Measurements from ENCODE around the gene PHACTR1.

The PHACTR1 gene

DNA sequence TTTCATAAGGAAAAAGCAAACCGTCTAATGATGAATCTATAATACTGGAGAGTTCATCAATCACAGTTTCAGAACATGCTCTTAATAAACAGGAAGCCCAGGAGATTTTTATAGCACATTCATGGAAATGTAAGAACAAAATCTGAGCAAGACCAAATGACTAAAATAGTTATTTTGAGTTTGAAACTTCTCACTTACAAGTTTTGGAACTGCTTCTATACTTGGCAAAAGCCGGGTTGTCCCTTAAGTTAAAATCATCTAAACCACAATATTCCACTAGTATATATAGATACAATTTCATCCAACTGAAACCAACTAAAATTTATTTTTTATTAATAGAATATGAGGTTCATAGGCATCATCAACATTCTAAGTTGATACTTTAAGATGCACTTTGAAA, 268.2 kb downstream of the PHACTR1 start:
- DNase-seq (ENCODE audit: low read depth in 1 of 2, low spot score in 1 of 2), result no peak

DNA sequence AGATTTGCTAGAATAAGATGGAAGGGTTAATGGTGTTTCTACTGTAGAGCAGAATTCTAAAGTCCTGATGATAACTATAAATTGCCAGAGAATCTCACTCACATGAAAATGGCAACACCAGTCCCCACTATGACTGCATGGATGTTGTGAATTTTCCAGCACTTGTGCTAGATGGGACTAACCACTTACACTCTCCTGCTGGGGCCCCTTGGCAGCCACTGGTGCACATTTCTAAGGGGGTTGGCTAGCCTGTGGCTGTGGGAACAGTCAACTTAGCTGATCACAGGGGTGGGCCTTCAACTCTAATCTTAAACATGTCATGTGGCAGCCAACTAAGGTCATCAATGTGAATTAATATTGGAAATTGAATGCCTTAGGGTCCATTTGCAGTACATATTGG, 271.2 kb downstream of the PHACTR1 start:
- DNase-seq (ENCODE audit: low read depth in 1 of 2, low spot score in 1 of 2), result no peak

DNA sequence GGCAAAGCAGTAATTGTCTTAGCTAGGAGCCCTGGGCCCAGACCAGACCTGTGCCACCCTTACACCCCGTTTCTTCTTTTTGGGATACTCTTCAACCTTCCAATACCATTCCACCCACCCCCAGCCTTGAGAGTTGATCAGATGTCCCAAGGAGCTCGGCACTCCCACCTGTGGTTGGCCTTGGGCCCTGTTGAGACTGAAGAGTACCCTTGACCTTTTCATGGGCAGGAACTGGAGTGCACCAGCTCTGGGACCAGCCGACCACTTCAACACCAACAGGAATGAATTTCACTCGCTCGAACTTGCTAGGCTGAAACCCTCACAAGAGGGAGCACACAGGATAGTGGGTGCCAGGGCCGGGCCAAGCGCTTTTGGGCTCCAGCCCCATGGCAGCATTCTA, 273.6 kb downstream of the PHACTR1 start:
- no peak for DNase-seq (ENCODE audit: low read depth in 1 of 2, low spot score in 1 of 2)

DNA sequence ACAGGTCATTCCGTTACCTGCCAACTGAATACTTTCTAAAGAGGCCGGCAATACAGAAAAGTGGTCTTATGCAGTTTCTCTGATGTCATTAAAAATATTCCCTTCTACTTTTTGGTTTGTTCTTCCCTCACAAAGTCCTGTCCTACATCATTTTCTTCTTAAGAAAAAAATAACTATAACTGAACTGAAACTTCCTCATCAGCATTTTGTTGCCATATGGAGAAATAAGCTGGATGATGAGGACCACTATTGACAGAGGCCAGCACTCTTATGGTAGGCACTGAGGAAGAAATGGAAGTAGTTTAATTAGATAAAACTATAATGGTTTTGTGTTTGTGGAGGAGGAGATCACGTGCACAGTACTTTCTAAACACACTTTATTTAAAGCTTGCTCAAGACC, 274.9 kb downstream of the PHACTR1 start:
- no peak for DNase-seq (ENCODE audit: low read depth in 1 of 2, low spot score in 1 of 2)

DNA sequence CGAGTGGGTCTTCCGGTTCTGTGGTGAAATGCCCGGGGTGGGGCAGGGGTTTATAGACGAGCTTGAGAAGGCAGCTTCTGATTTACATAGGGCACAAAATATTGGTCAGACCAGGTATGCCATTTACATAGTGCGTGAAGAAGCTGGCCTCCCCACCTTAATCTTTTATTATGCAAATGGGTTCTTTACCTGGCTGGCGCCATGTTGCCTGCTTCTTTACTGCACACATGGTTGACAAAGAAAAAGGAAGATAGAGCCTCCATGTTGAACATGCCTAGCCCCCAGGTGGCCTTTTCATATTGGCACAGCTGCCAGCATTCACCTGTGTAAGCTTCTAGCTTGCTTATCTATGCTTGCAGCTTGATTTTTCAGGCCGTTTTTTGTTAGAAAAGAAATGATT, 276.2 kb downstream of the PHACTR1 start:
- DNase-seq (ENCODE audit: low read depth in 1 of 2, low spot score in 1 of 2), result no peak

DNA sequence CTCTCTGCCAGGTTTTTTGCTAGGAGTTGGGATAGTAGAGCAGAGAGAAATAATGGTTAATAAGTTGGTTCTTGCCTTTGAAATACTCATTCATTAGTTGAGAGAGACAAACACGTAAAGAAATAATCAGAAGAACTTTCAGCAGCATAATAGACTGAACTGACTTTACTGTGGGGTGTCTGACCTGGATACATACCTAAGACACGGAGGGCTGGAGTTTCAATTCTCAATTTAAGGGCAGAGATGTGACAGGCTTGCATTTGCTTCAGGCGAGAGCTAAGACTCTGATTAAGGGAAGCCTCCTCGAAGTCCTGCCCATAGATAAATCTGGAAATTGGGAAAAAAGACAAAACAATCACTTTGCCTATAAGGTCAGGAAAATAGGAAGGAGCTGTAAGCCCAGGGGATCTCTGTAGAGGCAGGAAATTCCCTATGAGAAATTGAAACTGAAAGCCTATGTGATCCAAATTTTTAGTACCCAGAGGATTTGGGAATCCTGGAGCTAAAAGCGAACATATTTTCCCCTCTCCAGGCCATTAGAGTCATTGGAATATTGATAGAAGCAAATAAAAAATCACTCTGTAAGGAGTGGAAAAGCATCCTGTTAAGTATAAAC, 276.8 kb downstream of the PHACTR1 start:
- no peak for DNase-seq (ENCODE audit: low read depth in 1 of 2, low spot score in 1 of 2)

DNA sequence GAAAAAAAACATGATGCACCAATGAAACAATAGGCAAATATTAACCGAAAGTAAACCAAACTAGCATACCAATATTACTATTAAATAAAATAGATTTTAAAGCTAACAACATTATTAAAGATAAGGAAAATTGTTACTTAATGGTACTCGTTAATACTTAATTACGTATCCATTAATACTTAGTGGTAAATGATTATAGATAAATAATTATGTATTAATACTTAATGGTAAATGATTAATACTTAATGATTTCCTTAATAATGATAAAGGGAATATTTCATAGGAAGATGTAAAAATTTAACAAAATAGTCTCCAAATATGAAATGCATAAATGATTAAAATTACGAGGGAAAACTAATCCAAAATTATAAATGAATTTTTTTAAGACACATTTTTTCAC, 278.9 kb downstream of the PHACTR1 start:
- no peak for DNase-seq (ENCODE audit: low read depth in 1 of 2, low spot score in 1 of 2)

DNA sequence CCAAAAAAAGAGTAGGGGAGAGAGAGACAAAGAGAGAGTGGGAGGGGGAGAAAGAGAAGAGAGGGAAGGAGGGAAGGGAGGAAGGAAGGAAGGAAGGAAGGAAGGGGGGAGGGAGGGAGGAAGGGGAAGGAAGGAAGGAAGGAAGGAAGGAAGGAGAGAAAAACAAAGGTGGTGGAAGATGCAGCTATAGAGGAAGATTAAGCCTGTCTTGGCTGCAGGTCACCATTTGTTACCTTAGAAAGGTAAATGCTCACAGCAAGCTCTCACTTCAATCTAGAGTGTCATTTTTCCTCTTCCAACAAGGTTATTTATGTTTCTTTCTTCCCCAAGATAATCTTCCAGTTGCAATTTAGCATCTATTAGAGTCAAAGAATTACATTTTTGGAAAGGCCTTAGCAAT, 284.0 kb downstream of the PHACTR1 start:
- no peak for DNase-seq (ENCODE audit: low read depth in 1 of 2, low spot score in 1 of 2)

DNA sequence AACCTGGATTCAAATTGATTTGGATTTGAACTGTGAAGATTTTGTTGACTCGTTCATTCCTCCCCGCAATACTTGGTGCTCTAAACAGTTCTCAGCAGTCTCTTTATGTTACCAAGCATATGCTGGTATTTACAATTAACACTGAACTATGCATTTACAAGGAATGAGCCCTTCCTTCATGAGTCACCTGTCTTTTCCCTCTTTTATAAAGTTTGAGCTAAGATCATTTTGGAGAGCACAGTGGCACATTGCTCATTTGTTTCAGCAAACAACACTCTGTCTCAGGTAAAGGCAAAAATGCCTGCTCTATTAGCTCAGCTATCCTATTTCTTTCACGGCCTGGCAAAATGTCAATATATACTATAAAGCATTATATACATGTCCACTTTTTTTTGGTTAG, 285.4 kb downstream of the PHACTR1 start:
- no peak for DNase-seq (ENCODE audit: low read depth in 1 of 2, low spot score in 1 of 2)

DNA sequence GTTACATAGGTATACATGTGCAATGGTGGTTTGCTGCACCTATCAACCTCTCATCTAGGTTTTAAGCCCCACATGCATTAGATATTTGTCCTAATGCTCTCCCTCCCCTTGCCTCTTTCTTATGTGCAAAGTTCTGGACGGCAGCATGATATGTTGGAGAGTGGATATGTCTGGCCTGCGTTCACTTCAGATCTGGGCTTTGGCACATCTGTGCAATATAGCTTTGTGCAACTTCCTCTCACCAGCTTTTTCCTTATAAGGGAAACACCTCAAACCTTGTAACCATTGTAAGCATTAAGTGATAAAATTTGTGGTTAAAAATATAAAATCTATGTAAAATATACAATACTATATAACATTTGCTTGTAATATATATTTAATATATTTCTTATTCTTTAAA, 288.0 kb downstream of the PHACTR1 start:
- no peak for DNase-seq (ENCODE audit: low read depth in 1 of 2, low spot score in 1 of 2)

DNA sequence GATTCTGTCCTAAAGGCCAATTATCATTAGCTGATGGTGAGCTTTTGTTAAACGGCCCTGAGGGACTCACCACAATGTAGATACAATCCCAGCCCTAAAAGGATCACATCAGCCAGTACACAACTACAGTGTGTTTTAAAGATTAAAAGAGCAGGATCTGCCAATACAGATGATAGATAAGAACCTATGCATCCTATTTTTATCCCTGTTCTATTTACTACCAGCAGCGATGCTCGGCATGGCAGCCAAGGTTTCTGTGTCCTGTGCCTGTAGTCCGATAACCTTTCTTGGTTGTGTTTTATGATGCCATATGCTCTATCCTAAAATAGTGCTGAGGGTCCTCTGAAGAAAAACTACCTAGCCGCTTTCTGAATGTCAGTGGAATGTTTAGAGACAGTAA, 289.4 kb downstream of the PHACTR1 start:
- no peak for DNase-seq (ENCODE audit: low read depth in 1 of 2, low spot score in 1 of 2)

DNA sequence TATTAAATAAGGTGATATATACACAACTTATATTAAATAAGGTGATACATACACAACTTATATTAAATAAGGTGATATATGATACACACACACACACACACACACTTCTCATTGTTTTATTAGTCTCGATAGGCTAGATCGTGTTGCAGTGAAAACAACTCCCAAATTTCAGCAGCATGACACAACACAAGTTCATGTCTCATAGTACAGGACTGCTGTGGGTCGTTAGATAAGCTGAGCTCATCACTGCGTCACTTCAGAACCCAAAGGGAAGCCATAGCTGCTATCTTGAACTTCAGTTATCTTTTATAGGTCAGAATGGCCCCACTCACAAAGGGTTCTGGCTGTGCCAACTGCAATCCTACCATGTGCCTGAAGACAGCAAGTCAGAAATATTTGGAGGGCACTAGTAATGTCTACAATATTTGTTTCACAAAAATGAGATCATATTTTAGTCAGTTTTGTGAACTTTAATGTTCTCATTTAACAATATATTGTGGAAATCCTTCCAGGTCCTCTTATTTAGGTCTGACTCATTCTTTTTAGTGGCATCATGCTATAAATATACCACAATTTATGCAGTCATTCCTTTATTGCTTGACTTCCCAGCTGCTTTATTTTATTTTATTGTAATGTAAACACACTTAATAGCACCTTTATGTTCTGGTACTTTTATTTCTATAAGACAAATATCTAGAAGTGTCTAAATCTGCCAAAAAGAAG, 290.2 kb downstream of the PHACTR1 start:
- no peak for DNase-seq (ENCODE audit: low read depth in 1 of 2, low spot score in 1 of 2)

DNA sequence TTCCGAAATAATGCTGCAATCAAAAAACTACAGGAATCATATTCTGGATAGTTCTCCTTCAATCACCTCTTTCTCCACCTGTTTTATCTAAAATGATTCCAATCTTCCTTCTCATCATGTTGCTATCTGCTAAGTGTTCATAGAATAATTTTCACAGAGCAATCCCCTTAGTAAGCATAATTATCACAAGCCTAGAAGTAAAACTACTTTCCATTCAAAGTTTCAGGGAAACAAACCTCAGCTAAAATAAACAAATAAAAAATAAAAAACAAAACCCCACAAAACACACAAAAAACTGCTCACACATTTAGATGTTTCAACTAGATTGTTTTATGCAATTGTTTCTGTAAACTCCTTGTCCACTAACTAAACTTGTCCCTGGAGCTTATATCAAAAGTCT, 291.2 kb downstream of the PHACTR1 start:
- DNase-seq (ENCODE audit: low read depth in 1 of 2, low spot score in 1 of 2), result no peak

DNA sequence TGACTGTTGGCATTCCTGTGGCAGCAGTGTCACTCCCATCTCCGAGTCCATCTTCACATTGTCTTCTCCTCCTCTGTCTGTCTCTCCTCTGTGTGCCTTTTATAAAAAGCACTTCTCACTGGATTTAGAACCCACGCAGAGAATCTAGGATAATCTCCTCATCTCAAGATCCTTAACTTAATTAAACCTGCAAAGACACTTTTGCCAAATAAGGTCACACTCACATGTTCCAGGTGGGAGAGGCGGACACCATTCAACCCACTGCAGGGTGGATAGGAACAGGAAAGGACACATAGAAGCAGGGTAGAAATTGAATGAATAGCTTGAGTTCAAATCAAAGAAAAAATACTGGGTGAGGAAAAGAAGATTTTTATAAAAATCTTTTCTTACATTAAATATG, 292.5 kb downstream of the PHACTR1 start:
- no peak for DNase-seq (ENCODE audit: low read depth in 1 of 2, low spot score in 1 of 2)

DNA sequence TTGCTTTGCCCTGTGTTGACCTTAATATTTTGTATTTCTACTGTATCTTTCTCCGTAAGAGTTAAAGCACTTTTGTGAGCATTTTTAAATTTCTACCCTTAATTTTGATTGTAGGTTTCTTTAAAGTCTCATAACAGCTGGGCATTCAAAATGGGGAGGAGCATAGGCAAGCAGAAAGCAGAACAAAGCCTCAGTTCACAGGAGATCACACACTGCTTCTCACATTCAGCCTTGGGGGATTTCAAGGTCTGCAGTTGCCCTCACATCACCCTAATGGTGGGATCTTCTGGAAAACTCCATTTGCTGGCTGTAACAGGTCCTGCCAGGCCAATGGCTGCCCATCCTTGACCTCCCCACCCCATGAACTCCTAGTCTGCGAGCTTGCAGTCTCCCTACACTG, 292.9 kb downstream of the PHACTR1 start:
- DNase-seq (ENCODE audit: low read depth in 1 of 2, low spot score in 1 of 2), result no peak

DNA sequence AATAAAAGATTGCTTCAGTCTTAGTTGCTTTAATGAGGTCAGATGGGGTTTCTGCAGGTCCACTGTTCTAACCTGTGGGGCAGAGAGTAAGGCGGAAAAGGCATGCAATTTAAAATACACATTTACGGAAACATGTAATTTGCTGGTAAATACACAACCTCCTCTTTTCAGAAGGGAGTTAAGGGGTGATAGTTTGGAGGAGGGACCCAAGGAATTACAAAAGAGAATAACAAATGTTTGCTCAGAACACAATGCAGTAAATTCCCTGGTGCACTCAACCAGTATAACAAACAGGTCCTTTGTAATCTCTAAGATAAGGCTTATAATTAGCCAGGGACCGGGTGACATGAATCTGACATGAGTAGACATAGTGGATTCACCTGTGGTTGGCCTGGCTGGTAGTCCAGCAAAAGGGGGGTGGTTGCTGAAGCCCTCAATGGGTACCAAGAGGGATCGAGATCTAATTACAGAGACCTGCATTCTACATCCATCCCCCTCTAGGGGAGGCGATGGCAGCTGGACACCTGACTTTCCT, 295.1 kb downstream of the PHACTR1 start:
- DNase-seq (ENCODE audit: low read depth in 1 of 2, low spot score in 1 of 2), result no peak

DNA sequence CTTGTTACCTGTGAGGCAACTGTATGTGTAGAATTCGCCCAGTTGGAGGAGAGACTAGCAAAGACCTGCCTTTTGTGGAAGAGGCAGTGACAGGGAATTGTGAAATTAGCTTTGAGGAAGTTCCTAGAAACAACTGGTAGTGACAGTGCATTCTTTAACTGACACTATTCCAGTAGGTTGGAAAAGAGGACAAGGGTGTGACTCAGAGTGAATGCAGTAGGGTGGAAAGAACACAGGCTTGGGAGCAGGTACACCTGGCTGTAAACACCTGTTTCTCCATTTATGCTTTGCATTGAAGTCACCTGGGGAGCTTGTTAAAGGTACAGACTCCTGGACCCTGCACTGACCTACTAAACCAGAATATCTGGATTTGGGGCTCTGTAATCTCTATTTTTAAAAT, 295.7 kb downstream of the PHACTR1 start:
- DNase-seq (ENCODE audit: low read depth in 1 of 2, low spot score in 1 of 2), result no peak

DNA sequence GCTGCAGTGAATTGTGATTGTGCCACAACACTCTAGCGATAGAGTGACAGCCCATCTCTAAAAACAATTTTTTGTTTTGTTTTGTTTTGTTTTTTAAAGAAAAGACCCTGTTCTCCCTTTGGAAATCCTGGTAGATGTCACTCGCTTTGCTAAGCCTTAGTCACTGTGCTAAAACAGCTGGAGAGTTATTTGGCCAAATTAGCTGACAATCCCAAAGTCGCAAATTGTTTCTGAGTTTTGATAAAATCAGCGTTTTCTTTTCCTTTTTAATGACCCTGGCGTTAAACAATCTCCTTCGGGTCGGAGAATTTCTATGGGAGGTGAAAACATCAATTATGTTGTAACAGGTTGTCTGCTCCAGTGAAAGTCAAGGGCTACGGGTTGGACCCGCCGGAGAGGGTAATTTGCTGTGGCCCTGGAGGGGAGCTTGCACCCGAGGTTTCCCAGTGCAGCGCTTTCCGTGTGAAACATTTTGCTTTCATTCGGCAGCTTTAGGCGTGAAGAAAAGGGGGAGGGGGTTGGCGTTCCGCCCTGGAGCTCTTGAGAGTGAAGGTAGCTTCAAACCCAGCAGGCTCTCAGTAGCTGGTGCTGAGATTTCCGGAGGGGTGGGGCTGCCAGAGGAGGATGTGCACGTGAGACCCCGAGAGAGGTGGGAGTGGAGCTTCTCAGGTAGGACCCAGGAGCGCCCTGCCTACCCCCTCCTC, 296.6 kb downstream of the PHACTR1 start:
- DNase-seq (ENCODE audit: low read depth in 1 of 2, low spot score in 1 of 2), result no peak

DNA sequence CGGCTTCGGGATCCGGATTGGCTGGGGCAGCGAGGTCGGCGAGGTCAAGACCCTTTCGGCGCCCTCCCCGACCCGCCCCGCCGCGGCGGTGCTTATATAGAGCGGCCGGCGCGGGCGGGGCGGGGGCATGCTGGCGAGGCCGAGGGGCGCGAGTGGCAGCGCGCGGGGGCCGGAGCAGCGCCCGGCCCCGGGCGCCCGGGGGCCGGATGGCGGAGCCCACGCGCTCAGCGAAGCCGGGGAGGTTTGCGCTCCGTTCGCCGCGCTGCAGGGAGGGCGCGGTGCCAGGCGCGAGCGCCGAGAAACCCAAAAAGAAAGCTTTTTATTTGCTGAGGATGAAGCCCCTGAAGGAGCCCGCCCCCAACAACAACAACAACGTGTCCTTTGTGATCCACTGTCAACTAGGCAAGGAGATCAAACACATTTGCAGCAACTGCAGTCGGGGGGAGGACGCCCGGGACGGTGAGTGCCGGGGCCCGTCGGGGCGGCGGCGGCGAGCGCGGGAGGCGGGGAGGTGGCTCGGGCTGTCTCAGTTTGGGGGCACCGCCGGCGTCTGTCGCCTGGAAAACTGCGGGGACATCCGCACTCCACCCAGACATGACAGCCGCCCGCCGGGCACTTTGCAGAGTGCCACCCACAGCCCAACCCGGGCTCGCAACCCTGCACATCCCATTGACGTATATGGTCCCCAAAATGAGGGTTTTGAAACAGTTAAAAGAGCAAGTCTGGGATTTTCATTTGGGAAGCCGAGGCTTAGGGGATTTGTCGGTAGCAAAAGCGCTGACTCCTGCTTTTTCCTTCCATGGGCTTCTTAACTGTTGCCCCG, 297.3 kb downstream of the PHACTR1 start:
- no peak for DNase-seq (ENCODE audit: low read depth in 1 of 2, low spot score in 1 of 2)

DNA sequence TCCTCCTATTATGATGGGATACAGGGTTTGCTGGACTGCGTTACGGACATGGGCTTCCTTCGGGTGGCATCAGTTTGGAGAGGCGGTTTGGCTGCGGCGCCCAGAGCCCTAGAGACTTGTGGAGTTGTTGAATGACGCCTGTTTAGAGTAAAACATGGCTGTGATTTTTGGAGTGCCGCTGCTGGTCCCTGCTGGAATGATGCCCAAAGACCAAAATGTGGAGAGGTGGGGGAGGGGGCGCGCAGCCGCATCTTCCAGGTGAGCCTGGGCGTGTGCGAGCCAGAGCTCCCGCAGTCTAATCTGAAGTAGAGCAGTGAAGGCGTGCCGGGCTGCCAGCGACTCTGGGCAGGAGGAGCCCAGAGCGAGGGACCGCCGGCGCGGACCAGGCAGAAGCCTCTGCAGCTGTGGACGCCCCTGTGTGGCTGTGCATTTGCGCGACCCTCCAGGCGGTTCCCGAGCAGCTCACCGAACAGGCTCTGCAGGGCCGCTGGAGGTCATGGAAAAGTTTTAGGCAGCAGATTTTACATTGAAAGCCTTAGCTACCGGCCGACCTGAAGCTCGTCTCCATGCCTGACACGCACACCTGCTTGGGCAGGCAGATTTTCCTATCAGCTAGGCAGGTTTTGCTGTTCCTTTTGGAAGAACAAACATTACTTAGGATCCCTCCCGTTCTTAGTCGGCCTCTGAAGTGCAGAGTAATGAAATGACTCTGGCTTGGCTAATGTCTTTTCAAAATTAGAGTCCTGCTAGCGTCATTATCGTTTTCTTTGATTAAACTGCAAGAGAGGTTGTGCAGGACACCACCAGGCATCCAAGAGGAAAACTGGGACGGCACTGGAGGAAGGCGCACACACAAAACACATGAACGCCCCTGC, 298.2 kb downstream of the PHACTR1 start:
- DNase-seq (ENCODE audit: low read depth in 1 of 2, low spot score in 1 of 2), result no peak

DNA sequence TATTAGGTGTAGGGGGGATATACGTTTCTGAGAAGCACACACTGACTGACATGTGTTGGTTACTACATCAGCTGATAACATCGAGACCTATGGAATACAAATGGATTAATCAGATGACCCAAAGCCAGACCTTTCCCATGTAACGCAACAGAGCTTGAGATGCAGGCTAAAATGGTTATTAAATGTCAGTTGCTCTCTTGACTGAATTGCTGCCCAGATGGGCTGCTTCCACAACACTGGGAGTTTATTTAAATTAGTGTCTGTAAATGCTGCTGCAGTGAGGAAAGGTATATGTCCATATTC, 298.8 kb downstream of the PHACTR1 start:
- no peak for DNase-seq (ENCODE audit: low read depth in 1 of 2, low spot score in 1 of 2)

Measured in activated T-helper 1 cell treated with anti-CD3 and anti-CD28 coated beads, Interleukin-2, amount 50 U/mL, for 16 hours (primary cell).